Measurements from ENCODE around the gene GRK5.

Gene GRK5

DNA sequence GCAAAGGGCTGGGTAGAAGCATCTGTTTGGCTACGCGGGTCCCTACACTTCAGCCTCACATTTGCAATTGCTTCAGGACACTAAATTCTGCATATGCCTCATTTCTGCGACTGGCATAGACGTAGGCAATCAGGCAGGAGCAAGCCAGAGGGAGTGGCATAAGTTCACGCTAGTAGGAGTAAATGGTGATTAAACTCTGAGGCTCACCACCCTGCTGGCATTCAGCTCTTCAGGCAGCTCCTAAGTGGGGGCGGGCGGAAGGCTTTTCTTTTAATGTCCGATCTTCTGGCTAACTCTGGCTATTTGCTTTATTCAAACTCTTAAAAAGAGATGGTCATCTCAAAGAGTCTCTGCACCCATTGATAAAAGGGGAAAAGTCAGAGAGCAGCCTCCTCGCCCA, 289.9 kb downstream of the GRK5 start:
- Histone ChIP-seq H3K36me3 (ENCODE audit: control insufficient read depth, low read length) (peaks cover 6% of the 10 kb centered on the region), H3K4me2 (ENCODE audit: low read length) (no peak overlapping the region), H3K4me3 (ENCODE audit: low read length) (no peak overlapping the region), H3K9me3 (ENCODE audit: control insufficient read depth, insufficient read depth, low read length) (no peaks in the 10 kb centered on the region), H3K27ac (ENCODE audit: low read depth, low read length) (no peak overlapping the region), H3F3A (ENCODE audit: control insufficient read depth, insufficient read depth) (no peaks in the 10 kb centered on the region), H3K9me2 (replicated peaks; ENCODE audit: control insufficient read depth, low read length) (no peaks in the 10 kb centered on the region), H3K27me3 (ENCODE audit: control insufficient read depth, low read length) (no peaks in the 10 kb centered on the region), H3K4me1 (ENCODE audit: control insufficient read depth, low read length) (peaks cover 7% of the 10 kb centered on the region), H3K79me2 (ENCODE audit: control insufficient read depth, low read length) (no peaks in the 10 kb centered on the region), H4K20me1 (ENCODE audit: control insufficient read depth, insufficient read depth, low read depth, low read length) (no peaks in the 10 kb centered on the region)
- TF ChIP-seq EZH2phosphoT487 (IDR thresholded peaks at IDR 0.05; ENCODE audit: borderline replicate concordance, low read length) = no peak
- TF ChIP-seq, protein P1, sequence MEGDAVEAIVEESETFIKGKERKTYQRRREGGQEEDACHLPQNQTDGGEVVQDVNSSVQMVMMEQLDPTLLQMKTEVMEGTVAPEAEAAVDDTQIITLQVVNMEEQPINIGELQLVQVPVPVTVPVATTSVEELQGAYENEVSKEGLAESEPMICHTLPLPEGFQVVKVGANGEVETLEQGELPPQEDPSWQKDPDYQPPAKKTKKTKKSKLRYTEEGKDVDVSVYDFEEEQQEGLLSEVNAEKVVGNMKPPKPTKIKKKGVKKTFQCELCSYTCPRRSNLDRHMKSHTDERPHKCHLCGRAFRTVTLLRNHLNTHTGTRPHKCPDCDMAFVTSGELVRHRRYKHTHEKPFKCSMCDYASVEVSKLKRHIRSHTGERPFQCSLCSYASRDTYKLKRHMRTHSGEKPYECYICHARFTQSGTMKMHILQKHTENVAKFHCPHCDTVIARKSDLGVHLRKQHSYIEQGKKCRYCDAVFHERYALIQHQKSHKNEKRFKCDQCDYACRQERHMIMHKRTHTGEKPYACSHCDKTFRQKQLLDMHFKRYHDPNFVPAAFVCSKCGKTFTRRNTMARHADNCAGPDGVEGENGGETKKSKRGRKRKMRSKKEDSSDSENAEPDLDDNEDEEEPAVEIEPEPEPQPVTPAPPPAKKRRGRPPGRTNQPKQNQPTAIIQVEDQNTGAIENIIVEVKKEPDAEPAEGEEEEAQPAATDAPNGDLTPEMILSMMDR (IDR thresholded peaks at IDR 0.05; ENCODE audit: low read depth, low read length, poor library complexity, severe bottlenecking) = no peak

DNA sequence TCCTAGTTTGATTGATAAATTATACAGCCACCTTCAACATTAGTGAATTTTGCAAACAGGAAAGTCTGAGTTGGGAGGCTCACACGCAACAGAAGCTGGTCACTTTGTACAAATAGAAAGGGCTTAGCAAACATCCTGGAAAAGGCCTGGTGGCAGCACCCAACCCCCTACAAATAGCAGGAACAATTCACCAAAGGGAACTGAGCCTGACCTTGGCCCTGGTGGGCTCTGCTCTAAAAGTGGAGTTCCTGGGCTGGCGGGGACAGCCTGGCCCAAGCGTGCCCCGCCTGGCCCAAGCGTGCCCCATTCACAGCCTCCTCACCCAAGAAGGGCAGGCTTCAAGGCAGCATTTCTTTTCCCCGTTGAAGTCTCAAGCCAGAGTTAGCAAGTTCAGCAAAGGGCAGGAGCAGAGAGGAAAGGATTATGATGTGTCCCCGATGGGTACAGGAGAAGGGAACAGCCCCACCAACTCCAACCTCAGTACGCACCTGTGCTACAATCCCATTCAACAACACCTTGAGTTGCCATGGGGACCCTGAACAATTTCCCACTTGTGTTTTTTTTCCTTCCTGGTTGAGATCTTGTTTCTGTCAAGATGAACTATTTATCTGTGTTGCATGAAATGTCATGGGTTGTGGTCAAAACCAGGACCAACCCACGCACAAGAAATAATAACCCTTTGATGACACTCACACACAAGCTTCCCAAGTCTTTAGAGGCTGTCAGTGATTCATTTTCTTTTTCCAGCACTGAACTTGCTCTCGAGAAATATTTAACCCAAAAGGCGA, 291.7 kb downstream of the GRK5 start:
- Histone ChIP-seq H3K79me2 (ENCODE audit: control insufficient read depth, low read length) (no peaks in the 10 kb centered on the region), H3K36me3 (ENCODE audit: control insufficient read depth, low read length) (peaks cover 12% of the 10 kb centered on the region), H3K4me1 (ENCODE audit: control insufficient read depth, low read length) (peaks cover 18% of the 10 kb centered on the region), H4K20me1 (ENCODE audit: control insufficient read depth, insufficient read depth, low read depth, low read length) (no peaks in the 10 kb centered on the region), H3K27ac (ENCODE audit: low read depth, low read length) (no peak overlapping the region), H3K9me3 (ENCODE audit: control insufficient read depth, insufficient read depth, low read length) (no peaks in the 10 kb centered on the region), H3K9me2 (replicated peaks; ENCODE audit: control insufficient read depth, low read length) (no peaks in the 10 kb centered on the region), H3K4me3 (ENCODE audit: low read length) (no peak overlapping the region), H3K27me3 (ENCODE audit: control insufficient read depth, low read length) (no peaks in the 10 kb centered on the region), H3K4me2 (ENCODE audit: low read length) (no peak overlapping the region), H3F3A (ENCODE audit: control insufficient read depth, insufficient read depth) (no peaks in the 10 kb centered on the region)
- no peak for TF ChIP-seq EZH2phosphoT487 (IDR thresholded peaks at IDR 0.05; ENCODE audit: borderline replicate concordance, low read length)
- TF ChIP-seq, protein P1 (IDR thresholded peaks at IDR 0.05; ENCODE audit: low read depth, low read length, poor library complexity, severe bottlenecking) = no peak

DNA sequence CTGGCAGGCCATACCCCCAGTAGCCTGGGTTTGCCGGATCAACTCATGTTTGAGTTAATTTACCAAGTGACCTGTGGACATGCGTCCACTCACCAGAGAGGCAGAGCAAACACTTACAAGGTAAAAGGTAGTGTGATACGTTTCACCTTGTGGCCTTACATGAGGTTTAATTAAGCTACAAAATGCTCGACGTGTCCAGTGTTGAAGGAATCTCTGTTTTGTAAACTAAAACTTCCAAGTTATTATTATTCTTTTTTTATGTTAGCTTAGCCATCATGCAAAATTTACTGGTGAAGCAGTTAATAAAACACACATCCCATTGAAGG, 292.3 kb downstream of the GRK5 start:
- no peaks in the 10 kb centered on the region for H3K9me2 ChIP-seq (replicated peaks; ENCODE audit: control insufficient read depth, low read length)
- H3K4me3 ChIP-seq (ENCODE audit: low read length) = no peak overlapping the region
- H3K27ac ChIP-seq (ENCODE audit: low read depth, low read length) = no peak overlapping the region
- peaks cover 18% of the 10 kb centered on the region for H3K4me1 ChIP-seq (ENCODE audit: control insufficient read depth, low read length)
- no peak overlapping the region for H3K4me2 ChIP-seq (ENCODE audit: low read length)
- TF ChIP-seq, protein P1 (IDR thresholded peaks at IDR 0.05; ENCODE audit: low read depth, low read length, poor library complexity, severe bottlenecking) = no peak
- TF ChIP-seq EZH2phosphoT487 (IDR thresholded peaks at IDR 0.05; ENCODE audit: borderline replicate concordance, low read length) = no peak
- no peaks in the 10 kb centered on the region for H3K79me2 ChIP-seq (ENCODE audit: control insufficient read depth, low read length)
- H3K9me3 ChIP-seq (ENCODE audit: control insufficient read depth, insufficient read depth, low read length) = no peaks in the 10 kb centered on the region
- H3K36me3 ChIP-seq (ENCODE audit: control insufficient read depth, low read length) = peaks cover 16% of the 10 kb centered on the region
- no peaks in the 10 kb centered on the region for H3K27me3 ChIP-seq (ENCODE audit: control insufficient read depth, low read length)
- no peaks in the 10 kb centered on the region for H4K20me1 ChIP-seq (ENCODE audit: control insufficient read depth, insufficient read depth, low read depth, low read length)
- H3F3A ChIP-seq (ENCODE audit: control insufficient read depth, insufficient read depth) = no peaks in the 10 kb centered on the region
